HepG2 (cell line): ENCODE measurements around the gene TNFSF11. TPM values are rescaled to one million over a fixed set of nuclear protein-coding genes. Genes with fewer than 3 reads are reported as not detected.

Source experiments
- ATF7 ChIP-seq, 2 experiments: fragments of 450-650 bp in 1 of 2; sonication (generic) in 1 of 2; formaldehyde crosslinking in 1 of 2; IDR thresholded peaks; 2 replicates each; pipeline versions ENCODE4 v1.4.0 to v1.6.1; 2016 to 2020; ENCODE audit warnings: antibody characterized with exemption in 1 of 2, mild to moderate bottlenecking in 1 of 2, missing genetic modification reagents in 1 of 2
- polyA plus RNA-seq, 8 experiments: library from polyadenylated mRNA; depleted of rRNA in 3 of 8; stranded (reverse) in 7 of 8; unstranded in 1 of 8; fragments of >200 nt; fragmentation: Illumina TruSeq in 4 of 8; extraction: Trizol in 4 of 8; gene quantifications; 2 replicates each; pipeline versions ENCODE4 v1.2.1 to v1.2.3, GENCODE V29; 2011 to 2016; ENCODE audit warnings: low read depth in 4 of 8, missing spikeins in 1 of 8, mixed read lengths in 1 of 8; ENCODE audit not compliant: insufficient read depth in 1 of 8
- total RNA-seq, 5 experiments: library from RNA; depleted of rRNA; stranded (reverse); fragments of >200 nt; fragmentation: Illumina TruSeq; extraction: Trizol; gene quantifications; 2 replicates each; pipeline ENCODE4 v1.2.3, GENCODE V29; 2016; ENCODE audit warnings: low read depth in 1 of 5
- TF ChIP-seq, protein P1 (sequence below): sonication (generic); formaldehyde crosslinking; IDR thresholded peaks from 2 replicates; pipeline ENCODE4 v1.5.0; 2020; ENCODE audit warnings: mild to moderate bottlenecking, missing genetic modification reagents
- TF ChIP-seq, protein P2 (sequence below): sonication (generic); formaldehyde crosslinking; conservative IDR thresholded peaks from 2 replicates; pipeline ENCODE4 v1.4.0; 2020; ENCODE audit warnings: missing genetic modification reagents
- TF ChIP-seq, protein P3 (sequence below): sonication (generic); formaldehyde crosslinking; IDR thresholded peaks from 2 replicates; pipeline ENCODE4 v1.8.0; 2023; ENCODE audit warnings: mild to moderate bottlenecking, missing genetic modification reagents
- TF ChIP-seq, protein P4 (sequence below): sonication (generic); formaldehyde crosslinking; IDR thresholded peaks from 2 replicates; pipeline ENCODE4 v1.4.0; 2020; ENCODE audit warnings: missing genetic modification reagents
- TF ChIP-seq, protein P5 (sequence below): sonication (generic); formaldehyde crosslinking; IDR thresholded peaks from 2 replicates; pipeline ENCODE4 v1.5.0; 2020; ENCODE audit warnings: missing genetic modification reagents

TNFSF11 gene
- total and polyA plus RNA-seq, 2 of the 13 experiments (the other 11 are each of a cell fraction or from before 2014, with no cell fraction given) = 0.03 TPM; not detected in 1

DNA sequence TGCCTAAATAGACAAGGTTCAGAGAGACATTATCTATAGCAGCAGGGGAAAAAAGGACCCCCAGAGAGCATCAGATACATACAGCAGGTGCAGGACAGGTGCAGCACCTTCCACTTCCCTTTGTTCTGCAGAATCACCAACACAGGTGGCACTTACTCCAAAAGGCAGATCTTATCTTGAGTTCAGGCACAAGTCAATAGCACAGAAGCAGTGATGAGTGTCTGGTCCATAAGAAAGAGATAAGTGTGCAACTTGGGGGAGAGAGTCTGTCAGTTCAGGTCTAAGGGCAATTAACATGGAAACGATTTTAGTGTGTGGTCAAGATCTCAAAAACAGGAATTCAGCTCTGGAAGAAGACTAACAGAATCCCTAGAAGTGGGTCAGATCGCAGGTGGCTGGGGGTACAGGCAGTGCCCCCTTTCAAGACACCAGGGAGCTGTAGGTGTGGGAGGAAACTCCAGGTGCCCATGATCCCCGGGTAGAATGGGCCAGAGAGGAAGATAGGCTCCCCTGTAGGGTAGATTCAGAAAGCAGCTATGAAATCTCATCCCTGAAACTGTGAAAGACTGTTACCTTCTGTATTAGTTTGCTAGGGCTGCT, 40.6 kb downstream of the TNFSF11 start (continued):
- TF ChIP-seq, protein P1, sequence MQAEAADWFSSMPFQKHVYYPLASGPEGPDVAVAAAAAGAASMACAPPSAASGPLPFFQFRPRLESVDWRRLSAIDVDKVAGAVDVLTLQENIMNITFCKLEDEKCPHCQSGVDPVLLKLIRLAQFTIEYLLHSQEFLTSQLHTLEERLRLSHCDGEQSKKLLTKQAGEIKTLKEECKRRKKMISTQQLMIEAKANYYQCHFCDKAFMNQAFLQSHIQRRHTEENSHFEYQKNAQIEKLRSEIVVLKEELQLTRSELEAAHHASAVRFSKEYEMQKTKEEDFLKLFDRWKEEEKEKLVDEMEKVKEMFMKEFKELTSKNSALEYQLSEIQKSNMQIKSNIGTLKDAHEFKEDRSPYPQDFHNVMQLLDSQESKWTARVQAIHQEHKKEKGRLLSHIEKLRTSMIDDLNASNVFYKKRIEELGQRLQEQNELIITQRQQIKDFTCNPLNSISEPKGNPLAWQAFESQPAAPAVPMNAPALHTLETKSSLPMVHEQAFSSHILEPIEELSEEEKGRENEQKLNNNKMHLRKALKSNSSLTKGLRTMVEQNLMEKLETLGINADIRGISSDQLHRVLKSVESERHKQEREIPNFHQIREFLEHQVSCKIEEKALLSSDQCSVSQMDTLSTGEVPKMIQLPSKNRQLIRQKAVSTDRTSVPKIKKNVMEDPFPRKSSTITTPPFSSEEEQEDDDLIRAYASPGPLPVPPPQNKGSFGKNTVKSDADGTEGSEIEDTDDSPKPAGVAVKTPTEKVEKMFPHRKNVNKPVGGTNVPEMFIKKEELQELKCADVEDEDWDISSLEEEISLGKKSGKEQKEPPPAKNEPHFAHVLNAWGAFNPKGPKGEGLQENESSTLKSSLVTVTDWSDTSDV (CRISPR knock-in tag) = no peak
- TF ChIP-seq, protein P2, sequence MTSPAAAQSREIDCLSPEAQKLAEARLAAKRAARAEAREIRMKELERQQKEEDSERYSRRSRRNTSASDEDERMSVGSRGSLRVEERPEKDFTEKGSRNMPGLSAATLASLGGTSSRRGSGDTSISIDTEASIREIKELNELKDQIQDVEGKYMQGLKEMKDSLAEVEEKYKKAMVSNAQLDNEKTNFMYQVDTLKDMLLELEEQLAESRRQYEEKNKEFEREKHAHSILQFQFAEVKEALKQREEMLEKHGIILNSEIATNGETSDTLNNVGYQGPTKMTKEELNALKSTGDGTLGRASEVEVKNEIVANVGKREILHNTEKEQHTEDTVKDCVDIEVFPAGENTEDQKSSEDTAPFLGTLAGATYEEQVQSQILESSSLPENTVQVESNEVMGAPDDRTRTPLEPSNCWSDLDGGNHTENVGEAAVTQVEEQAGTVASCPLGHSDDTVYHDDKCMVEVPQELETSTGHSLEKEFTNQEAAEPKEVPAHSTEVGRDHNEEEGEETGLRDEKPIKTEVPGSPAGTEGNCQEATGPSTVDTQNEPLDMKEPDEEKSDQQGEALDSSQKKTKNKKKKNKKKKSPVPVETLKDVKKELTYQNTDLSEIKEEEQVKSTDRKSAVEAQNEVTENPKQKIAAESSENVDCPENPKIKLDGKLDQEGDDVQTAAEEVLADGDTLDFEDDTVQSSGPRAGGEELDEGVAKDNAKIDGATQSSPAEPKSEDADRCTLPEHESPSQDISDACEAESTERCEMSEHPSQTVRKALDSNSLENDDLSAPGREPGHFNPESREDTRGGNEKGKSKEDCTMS (CRISPR knock-in tag) = no peak
- TF ChIP-seq ATF7 (IDR thresholded peaks at IDR 0.05) = no peak
- TF ChIP-seq ATF7 (CRISPR knock-in tag; IDR thresholded peaks at IDR 0.05) = no peak
- TF ChIP-seq, protein P3, sequence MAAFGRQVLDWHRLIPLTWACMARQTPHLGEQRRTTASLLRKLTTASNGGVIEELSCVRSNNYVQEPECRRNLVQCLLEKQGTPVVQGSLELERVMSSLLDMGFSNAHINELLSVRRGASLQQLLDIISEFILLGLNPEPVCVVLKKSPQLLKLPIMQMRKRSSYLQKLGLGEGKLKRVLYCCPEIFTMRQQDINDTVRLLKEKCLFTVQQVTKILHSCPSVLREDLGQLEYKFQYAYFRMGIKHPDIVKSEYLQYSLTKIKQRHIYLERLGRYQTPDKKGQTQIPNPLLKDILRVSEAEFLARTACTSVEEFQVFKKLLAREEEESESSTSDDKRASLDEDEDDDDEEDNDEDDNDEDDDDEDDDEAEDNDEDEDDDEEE = no peak
- TF ChIP-seq, protein P4, sequence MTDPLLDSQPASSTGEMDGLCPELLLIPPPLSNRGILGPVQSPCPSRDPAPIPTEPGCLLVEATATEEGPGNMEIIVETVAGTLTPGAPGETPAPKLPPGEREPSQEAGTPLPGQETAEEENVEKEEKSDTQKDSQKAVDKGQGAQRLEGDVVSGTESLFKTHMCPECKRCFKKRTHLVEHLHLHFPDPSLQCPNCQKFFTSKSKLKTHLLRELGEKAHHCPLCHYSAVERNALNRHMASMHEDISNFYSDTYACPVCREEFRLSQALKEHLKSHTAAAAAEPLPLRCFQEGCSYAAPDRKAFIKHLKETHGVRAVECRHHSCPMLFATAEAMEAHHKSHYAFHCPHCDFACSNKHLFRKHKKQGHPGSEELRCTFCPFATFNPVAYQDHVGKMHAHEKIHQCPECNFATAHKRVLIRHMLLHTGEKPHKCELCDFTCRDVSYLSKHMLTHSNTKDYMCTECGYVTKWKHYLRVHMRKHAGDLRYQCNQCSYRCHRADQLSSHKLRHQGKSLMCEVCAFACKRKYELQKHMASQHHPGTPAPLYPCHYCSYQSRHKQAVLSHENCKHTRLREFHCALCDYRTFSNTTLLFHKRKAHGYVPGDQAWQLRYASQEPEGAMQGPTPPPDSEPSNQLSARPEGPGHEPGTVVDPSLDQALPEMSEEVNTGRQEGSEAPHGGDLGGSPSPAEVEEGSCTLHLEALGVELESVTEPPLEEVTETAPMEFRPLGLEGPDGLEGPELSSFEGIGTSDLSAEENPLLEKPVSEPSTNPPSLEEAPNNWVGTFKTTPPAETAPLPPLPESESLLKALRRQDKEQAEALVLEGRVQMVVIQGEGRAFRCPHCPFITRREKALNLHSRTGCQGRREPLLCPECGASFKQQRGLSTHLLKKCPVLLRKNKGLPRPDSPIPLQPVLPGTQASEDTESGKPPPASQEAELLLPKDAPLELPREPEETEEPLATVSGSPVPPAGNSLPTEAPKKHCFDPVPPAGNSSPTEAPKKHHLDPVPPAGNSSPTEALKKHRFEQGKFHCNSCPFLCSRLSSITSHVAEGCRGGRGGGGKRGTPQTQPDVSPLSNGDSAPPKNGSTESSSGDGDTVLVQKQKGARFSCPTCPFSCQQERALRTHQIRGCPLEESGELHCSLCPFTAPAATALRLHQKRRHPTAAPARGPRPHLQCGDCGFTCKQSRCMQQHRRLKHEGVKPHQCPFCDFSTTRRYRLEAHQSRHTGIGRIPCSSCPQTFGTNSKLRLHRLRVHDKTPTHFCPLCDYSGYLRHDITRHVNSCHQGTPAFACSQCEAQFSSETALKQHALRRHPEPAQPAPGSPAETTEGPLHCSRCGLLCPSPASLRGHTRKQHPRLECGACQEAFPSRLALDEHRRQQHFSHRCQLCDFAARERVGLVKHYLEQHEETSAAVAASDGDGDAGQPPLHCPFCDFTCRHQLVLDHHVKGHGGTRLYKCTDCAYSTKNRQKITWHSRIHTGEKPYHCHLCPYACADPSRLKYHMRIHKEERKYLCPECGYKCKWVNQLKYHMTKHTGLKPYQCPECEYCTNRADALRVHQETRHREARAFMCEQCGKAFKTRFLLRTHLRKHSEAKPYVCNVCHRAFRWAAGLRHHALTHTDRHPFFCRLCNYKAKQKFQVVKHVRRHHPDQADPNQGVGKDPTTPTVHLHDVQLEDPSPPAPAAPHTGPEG (CRISPR knock-in tag) = no peak
- TF ChIP-seq, protein P5, sequence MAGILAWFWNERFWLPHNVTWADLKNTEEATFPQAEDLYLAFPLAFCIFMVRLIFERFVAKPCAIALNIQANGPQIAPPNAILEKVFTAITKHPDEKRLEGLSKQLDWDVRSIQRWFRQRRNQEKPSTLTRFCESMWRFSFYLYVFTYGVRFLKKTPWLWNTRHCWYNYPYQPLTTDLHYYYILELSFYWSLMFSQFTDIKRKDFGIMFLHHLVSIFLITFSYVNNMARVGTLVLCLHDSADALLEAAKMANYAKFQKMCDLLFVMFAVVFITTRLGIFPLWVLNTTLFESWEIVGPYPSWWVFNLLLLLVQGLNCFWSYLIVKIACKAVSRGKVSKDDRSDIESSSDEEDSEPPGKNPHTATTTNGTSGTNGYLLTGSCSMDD (CRISPR knock-in tag) = no peak
